Measurements from ENCODE around the gene FN1.
"Not testable (repeated sequence)": the region's sequence is repeated elsewhere in the genome, so short reads cannot be mapped to it uniquely, and the experiment has no call there.

The FN1 gene

GRCh38 chr2:215413974-215414373 lies 21.9 kb downstream of the FN1 start:
- H3K4me3 ChIP-seq (ENCODE audit: low read length) = no peak overlapping the region
- no peak for DNase-seq (ENCODE audit: low read depth)
- TF ChIP-seq CTCF (IDR thresholded peaks at IDR 0.05; ENCODE audit: insufficient read depth, low read depth, low read length, missing control alignments) = no peak

GRCh38 chr2:215413484-215413777 lies 22.4 kb downstream of the FN1 start:
- TF ChIP-seq CTCF (IDR thresholded peaks at IDR 0.05; ENCODE audit: insufficient read depth, low read depth, low read length, missing control alignments) = no peak
- no peak overlapping the region for H3K4me3 ChIP-seq (ENCODE audit: low read length)
- no peak for DNase-seq (ENCODE audit: low read depth)

GRCh38 chr2:215411941-215412743 lies 23.7 kb downstream of the FN1 start:
- TF ChIP-seq CTCF (IDR thresholded peaks at IDR 0.05; ENCODE audit: insufficient read depth, low read depth, low read length, missing control alignments) = no peak
- DNase-seq (ENCODE audit: low read depth) = no peak
- no peak overlapping the region for H3K4me3 ChIP-seq (ENCODE audit: low read length)

- TF ChIP-seq CTCF (IDR thresholded peaks at IDR 0.05; ENCODE audit: insufficient read depth, low read depth, low read length, missing control alignments) = no peak
- no peak overlapping the region for H3K4me3 ChIP-seq (ENCODE audit: low read length)
- DNase-seq (ENCODE audit: low read depth) = peak; percentile 91
Observed at GRCh38 chr2:215410932-215411285, 25.0 kb downstream of the FN1 start.

- H3K4me3 ChIP-seq (ENCODE audit: low read length); DNase-seq (ENCODE audit: low read depth): not testable (repeated sequence)
Observed at GRCh38 chr2:215410181-215410931, 25.5 kb downstream of the FN1 start.

GRCh38 chr2:215409331-215410127 lies 26.3 kb downstream of the FN1 start:
- DNase-seq (ENCODE audit: low read depth) = peak; percentile 68
- TF ChIP-seq CTCF (IDR thresholded peaks at IDR 0.05; ENCODE audit: insufficient read depth, low read depth, low read length, missing control alignments) = no peak
- H3K4me3 ChIP-seq (ENCODE audit: low read length) = no peak overlapping the region

- DNase-seq (ENCODE audit: low read depth); H3K4me3 ChIP-seq (ENCODE audit: low read length): not testable (repeated sequence)
Observed at GRCh38 chr2:215408441-215408840, 27.4 kb downstream of the FN1 start.

Measured in epithelial cell of esophagus (primary cell).